Astrocyte of the cerebellum (primary cell): ENCODE results near the gene SRI.

Source experiments
- DNase-seq: peaks from one replicate; pipeline ENCODE4 v3.0.0-alpha.2; 2011; ENCODE audit warnings: low read depth
- H3K4me3 ChIP-seq: 2 replicates; pipeline ENCODE4 v1.5.1; 2011; ENCODE audit warnings: mild to moderate bottlenecking, low read depth, low read length, moderate library complexity
- in situ Hi-C: cut with HindIII; loops from 2 replicates; pipeline ENCODE4 v1.10.0; 2017; ENCODE audit warnings: low sequenced_read_pairs
- TF ChIP-seq, protein P1 (sequence below): IDR thresholded peaks from 2 replicates; pipeline ENCODE4 v1.5.1; 2012; ENCODE audit warnings: low read length, low read depth, moderate library complexity, mild to moderate bottlenecking; ENCODE audit errors: missing control alignments

Gene SRI

DNA sequence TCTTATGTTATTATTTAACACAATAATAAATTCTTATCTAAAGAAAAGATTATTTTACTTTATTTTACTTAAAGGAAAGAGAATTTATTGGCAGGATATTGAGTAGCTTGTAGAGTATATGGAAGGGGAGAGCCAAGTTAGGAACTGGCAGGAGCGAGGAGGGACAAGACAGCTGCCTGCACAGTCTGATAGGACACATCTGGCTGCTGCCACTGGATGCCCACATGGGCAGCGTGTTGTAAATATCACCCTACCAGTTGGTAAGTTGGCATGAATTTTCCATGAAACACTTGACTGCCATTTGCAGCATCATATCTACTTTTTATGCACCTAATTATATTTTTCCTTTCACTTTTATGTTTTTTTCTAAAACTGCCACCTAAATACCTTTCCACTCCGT lies 19.6 kb downstream of the SRI start:
- DNase-seq, result no peak
- TF ChIP-seq, protein P1, sequence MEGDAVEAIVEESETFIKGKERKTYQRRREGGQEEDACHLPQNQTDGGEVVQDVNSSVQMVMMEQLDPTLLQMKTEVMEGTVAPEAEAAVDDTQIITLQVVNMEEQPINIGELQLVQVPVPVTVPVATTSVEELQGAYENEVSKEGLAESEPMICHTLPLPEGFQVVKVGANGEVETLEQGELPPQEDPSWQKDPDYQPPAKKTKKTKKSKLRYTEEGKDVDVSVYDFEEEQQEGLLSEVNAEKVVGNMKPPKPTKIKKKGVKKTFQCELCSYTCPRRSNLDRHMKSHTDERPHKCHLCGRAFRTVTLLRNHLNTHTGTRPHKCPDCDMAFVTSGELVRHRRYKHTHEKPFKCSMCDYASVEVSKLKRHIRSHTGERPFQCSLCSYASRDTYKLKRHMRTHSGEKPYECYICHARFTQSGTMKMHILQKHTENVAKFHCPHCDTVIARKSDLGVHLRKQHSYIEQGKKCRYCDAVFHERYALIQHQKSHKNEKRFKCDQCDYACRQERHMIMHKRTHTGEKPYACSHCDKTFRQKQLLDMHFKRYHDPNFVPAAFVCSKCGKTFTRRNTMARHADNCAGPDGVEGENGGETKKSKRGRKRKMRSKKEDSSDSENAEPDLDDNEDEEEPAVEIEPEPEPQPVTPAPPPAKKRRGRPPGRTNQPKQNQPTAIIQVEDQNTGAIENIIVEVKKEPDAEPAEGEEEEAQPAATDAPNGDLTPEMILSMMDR, result no peak
- in situ Hi-C loops, result no loop called here
- H3K4me3 ChIP-seq, result no peak overlapping the region

- no peak for DNase-seq
- no peak overlapping the region for H3K4me3 ChIP-seq
- in situ Hi-C loops, result no loop called here
- TF ChIP-seq, protein P1, result no peak
Measured at GRCh38 chr7:88191911-88192310, 27.9 kb downstream of the SRI start.

DNA sequence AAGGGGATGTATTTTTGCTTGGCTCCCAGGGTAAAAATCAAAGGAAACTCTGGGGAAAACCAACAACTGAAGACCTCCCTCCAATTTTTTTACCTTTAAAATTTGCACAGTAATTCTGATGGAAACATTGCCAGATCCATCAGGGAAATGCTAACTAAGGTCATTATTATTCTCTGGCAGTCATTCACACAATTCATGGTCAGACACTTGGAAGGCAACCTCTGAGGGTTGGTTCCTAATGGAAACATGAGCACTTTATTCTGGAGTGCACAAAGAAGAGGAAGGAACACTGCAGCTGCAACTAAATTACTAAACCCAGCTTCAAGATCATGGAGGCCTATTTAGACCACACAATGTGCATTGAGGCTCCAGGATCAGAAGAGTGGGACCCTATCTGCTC lies 34.2 kb downstream of the SRI start:
- DNase-seq, result no peak
- no peak overlapping the region for H3K4me3 ChIP-seq
- TF ChIP-seq, protein P1, result no peak
- in situ Hi-C loops, result no loop called here

GRCh38 chr7:88184848-88185304 lies 35.0 kb downstream of the SRI start:
- peak; percentile 42 for DNase-seq
- in situ Hi-C loops, result no loop called here

GRCh38 chr7:88183051-88183450 lies 36.8 kb downstream of the SRI start:
- no peak overlapping the region for H3K4me3 ChIP-seq
- DNase-seq, result no peak
- TF ChIP-seq, protein P1, result no peak
- in situ Hi-C loops, result no loop called here

More at GRCh38 chr7:88184848-88185304, 35.0 kb downstream of the SRI start:
- TF ChIP-seq, protein P1, result no peak
- H3K4me3 ChIP-seq, result no peak overlapping the region

GRCh38 chr7:88176190-88176589 lies 43.6 kb downstream of the SRI start:
- TF ChIP-seq, protein P1, result no peak
- in situ Hi-C loops, result no loop called here
- no peak overlapping the region for H3K4me3 ChIP-seq
- DNase-seq, result no peak

GRCh38 chr7:88172842-88173241 lies 47.0 kb downstream of the SRI start:
- no peak for DNase-seq
- TF ChIP-seq, protein P1, result no peak
- H3K4me3 ChIP-seq, result no peak overlapping the region
- in situ Hi-C loops, result no loop called here
